Right renal pelvis (tissue), 4 donors: Measurements from ENCODE around the gene ZNF318. TPM values are rescaled to one million over a fixed set of nuclear protein-coding genes. Genes with fewer than 3 reads are reported as not detected.

Experiments
- DNase-seq, 4 donors: peaks; one replicate each; pipeline ENCODE4 v3.0.0-alpha.2; 2013; ENCODE audit warnings: low read depth in 4 of 4, low spot score in 3 of 4, missing footprints in 1 of 4
- polyA plus RNA-seq, 4 donors: library from polyadenylated mRNA; unstranded; fragments of 120-200 nt; gene quantifications; one replicate each; pipeline ENCODE4 v1.2.1, GENCODE V29; 2013; ENCODE audit not compliant: insufficient read length in 4 of 4

ZNF318 gene
- polyA plus RNA-seq, 4 donors = 22.1 to 29.4 (median 28.1) TPM

DNA sequence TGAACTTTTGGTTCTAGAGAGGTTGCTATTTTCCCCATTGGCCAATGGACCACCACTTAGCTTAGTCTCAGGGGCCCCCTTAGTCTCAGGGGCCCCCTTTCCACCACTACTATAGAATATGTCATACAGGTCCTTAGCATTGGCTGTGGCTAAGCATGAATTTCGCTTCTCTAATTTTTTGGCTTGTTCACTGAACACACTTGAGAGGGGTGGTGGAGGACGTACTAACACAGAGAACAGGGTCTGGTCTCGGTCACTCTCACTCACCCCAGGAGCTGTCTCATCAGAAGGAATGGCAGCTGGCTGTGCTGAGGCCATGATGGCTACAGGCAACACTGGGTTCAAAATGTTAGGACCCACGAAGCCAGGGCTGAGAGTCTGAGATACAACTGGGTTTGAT is 30.3 kb downstream of the ZNF318 start:
- DNase-seq = no peak

DNA sequence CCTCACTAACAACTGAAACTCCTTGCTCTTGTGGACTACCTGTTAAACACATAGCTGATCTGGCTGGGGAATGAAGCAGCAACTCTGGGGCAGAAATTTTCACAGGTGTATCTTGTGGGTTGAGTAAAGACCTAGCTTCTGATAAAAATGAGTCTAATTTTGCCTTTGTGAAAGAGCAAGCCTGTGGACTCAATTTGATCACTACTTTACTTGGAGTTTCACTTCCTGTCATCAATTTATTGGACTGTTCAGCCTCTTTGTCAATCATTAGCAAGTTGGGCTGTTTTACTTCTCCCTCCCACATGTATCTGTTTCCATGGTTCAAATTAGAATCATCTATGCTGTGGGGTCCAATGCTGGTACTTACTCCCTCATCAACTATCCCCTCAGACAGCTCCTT is 31.2 kb downstream of the ZNF318 start:
- DNase-seq = no peak

DNA sequence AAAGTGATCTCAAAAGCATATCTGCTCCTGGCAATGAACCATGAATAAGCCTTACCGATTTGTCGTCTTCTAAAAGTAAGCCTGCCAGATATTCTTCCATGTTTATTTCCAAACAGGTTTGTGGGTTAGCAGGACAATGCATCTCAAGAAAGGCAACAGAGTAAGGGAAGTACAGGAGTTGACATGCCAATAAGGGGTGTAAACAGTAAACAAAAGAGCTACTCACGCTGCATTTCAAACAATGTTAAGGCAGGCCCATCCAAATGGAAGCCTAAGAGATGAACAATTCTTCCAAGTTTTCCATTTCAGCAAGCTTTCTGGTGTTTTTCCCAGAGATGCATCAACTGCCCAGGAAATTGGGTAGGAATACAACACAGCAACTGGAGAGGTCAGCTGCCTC is 33.1 kb downstream of the ZNF318 start:
- no peak for DNase-seq

DNA sequence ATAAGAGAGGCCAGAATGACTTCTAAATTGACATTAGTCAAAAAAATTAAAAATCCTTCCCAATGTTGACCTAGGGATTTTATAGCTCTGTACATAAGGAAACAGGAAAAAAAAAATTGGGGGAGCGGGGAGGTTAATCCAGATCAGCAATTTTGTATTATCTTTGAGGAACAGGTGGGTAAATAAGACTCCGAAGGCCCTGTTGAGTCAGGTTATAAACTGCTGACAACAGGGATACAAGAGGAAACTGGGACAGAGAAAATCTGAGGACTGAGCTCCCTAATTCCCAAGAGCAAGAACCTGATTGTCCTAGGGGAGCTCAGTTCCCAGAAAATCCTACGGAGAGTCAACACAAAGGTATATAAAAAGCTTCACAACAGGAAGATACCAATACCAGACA is 34.0 kb downstream of the ZNF318 start:
- no peak for DNase-seq

DNA sequence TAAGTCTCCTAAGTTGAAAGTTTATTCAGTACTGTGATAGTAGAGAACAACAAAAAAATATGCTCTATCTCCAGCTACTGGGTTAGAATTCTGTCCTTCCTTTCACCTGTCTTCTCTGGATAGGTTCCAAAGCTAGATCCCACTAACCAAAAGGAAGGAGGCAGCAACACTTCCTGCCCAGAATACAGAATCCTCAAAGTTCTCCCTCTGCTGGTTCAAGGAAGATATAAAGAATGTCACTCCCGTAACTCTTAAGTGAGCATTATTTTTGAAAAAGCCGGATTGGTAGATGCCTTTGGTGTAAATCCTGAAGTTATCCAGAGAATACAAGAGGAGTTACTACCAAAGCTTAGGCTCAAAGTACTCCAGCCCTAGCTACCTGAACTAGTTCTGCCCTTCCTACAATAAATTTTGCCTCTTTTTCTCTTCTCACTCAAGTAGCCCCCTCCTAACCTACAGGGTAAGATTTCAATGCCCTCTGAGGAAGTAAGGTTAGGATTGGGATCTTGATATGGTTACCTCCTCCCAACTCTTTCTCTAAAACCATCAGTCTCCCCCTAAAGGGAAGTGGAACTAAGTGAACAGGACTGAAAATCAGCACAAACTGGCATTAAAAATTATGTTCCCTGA is 34.9 kb downstream of the ZNF318 start:
- peak; percentile 26 to 49 (median 40) for DNase-seq

DNA sequence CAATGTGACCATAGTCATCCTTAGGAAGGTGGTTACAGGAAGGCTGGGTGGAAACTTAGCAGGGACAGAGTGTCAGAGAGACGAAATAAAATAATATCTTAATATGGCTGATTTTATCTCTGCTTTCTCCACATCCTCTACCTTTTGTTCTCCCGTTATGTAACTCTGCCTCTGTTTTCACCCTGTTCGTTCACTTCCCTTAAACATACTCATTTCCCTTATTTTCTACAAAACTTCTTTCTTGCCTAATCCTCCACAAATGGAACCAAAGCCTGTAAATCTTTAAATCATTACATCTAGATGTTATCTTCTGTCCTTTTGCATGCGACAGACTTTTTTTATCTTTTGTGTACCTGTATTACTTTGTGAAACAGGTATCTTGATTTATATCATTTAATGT is 37.6 kb downstream of the ZNF318 start:
- no peak for DNase-seq

DNA sequence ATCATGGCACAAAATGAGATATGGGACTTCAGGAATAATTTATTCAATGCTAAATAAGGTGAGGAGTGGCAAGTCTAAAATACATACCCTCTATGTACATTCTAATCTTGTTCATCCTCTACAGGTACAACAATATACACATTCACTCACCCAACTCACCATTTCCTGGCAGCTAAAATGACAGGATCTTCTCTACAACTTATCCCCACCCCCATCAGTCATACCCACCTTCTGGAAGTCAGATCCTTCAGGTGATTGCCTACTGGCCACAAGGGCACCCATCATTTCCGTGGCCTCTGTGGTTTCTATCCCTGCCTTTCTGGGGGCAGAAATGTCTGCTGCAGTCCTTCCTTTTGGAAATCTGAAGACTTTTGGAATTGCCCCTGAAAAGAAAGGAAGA is 38.0 kb downstream of the ZNF318 start:
- no peak for DNase-seq

DNA sequence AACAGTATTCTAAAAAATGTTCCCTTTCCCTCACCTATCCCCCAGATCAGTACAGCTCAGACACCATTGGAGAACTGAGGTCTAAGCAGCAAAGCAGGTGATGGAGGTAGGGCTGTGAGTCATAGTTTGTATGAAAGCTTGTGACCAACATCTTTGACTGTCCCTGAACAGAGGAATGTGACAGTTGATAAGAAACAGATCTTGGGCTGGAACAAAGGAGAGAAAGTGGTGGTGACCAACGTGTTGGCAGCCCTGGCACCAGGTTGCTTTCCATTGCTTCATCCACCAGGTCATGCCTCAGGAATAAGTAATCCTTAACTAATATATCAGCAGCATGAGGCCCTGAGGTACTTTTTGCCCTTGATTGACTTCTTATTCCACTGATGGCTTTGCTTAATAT is 40.9 kb downstream of the ZNF318 start:
- DNase-seq = no peak

DNA sequence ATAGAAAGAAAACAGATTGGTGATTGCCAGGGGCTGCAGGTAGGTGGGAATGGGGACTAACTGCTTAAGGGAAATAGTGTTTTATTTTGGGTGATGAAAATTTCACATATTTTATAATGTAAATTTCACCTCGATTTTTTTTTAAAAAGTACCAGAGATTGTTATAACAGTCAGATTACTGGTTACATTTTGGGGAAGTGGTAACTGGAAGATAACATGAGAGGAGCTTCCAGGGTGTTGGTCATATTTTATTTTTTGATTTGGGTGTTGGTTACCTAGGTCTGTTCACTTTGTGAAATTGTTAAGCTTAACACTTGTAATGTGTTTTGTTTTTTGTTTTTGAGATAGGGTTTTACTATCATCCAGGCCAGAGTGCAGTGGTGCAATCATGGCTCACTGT is 43.6 kb downstream of the ZNF318 start:
- no peak for DNase-seq

DNA sequence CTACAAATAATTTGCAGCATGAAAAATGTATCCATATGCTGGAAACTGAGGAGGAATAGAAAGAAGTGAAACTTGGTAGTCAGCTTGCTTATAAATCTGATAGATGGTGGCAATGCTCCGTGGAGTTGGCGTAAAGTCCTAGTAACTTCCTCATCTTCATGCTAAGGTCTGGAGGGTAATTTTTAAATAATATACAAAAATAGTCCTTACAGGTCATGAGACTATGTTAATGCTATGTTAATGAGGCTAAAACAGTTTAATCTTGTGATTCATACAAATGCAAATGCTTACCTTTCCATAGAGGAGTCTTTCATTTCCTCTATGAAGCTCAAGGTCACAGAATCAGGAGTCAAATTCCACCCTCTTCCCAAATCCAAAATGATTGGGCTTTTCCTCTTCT is 51.4 kb downstream of the ZNF318 start:
- no peak for DNase-seq

DNA sequence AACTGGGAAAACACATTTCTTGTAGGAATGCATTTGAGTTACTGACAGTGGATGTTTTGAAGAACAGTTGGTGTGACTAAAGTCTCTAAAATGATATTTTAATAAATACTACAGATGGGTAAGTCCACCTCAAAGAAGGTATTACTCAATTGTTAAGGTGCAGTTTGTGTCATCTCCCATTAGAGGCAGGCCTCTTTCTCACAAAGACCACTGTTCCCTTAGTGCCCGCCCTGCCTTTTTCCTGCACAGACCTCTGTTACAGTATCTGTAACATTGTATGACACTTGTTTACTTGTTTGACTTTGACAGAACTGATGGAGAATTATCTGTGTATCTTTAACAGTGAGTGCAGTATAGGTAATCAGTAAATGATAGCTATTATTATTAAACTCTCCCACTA is 55.6 kb downstream of the ZNF318 start:
- DNase-seq = no peak

DNA sequence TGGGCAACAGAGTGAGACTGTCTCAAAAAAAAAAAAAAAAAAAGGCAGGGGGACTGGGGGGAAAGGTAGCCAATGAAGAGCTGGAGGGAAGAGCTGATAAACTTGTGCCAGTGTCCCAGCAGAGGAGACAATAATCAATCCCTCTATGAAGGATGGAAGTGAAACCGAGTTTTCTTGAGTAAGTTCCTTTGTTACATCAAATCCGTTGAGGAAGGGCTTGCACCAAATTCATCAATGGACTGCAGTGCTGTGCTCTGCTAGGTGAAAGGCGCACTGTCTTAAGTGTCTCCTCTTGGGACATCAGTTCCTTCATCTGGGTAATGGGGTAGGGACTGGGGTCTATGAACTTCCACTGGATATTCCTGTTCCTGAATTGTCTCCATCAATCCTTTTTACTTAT is 57.8 kb downstream of the ZNF318 start:
- DNase-seq = no peak

DNA sequence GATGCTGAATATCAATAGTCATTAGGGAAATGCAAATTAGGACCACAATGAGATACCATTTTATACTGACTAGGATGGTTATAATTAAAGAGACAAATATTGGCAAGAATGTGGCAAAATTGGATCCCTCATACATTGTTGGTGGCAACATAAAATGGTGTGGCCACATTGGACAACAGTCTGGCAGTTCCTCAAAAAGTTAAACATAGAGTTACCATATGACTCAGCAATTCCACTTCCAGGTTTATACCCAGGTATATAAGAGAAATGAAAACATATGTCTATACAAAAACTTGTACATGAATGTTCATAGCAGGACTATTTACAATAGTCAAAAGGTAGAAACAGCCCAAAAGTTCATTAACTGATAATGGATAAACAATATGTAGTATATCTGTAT is 58.8 kb downstream of the ZNF318 start:
- DNase-seq = no peak

DNA sequence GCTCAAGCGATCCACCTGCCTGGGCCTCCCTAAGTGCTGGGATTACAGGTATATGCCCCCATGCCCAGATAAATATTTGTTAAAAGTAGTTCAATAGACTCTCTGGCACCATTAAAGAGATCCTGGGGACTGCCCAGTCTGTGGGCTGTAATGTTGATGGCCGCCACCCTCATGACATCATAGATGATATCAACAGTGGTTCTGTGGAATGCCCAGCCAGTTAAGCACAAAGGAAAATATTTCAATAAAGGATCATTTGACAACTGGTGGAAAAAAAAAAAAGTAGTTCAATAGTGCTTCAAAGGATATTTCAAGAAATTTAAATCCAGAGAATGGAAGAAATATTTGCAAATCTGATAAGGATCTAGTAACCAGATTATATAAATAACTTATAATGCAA is 59.3 kb downstream of the ZNF318 start:
- no peak for DNase-seq

DNA sequence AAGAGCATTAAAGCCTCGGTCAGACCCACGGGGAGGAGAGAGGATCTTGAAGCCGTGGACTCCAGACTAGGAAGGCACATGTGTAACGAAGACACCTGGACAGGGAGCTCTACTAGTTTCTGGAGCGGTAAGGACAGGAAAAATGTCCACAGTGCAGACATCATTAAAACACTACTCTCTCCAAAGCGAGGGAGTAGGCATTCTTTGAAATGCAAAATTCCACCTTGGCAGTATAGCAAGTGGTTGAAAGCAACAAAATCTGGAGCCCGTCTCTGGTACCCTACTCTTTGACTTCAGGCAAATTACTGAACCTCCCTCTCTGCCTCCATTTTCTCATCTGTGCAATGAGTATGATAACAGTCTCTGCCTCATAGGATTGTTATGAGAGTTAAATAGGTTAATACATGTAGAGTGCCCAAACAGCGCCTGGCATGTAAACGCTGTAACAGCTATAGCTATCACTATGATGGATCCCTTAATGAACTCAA is 60.4 kb downstream of the ZNF318 start:
- DNase-seq = no peak

DNA sequence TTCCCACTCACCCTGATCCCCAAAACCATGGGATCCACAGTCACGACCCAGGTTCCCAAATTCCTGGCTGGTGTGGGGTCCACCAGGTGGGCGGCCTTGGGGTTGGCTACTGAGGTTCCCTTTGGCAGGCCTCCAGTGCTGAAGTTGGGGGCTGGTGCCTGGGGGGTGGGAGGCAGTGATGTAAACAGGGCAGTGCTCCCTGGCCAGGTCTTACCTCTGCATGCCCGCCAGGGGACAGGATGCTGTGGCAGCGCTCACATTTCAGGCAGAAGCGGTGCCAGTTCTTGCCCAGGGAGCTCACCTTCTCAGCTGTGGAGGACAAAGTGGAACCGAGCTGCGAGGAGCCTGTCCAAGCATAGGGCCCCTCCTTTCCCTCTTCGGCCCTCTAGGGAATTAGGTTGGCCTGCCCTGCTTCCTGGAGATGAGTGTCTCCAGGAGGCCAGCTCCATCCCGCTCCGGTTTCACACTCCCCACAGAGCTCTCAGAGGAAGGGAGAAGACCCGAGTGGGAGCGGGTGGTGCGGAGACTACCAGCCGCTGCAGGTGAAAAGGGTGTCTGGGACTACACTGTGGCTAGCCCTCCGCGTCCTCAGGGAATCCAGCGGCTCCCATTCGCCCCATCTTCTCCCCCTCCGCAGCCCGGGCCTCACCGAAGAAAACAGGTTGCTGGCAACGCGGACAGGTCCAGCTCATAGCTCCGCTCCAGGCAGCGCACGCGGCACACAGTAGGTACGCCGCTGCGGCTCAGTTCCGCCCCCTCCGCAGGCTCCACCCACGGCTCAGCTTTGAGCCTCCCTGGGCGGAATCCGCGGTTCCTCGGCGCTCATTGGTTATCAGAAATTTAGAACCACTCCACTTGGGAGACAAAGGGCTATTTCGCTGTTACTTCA is 61.1 kb downstream of the ZNF318 start, which contains the start of gene CRIP3:
TSS of gene CRIP3 (minus strand) at position 726 of the 889 bp plus-strand sequence. CDS start at position 692, 34 bp downstream.
- no peak for DNase-seq

DNA sequence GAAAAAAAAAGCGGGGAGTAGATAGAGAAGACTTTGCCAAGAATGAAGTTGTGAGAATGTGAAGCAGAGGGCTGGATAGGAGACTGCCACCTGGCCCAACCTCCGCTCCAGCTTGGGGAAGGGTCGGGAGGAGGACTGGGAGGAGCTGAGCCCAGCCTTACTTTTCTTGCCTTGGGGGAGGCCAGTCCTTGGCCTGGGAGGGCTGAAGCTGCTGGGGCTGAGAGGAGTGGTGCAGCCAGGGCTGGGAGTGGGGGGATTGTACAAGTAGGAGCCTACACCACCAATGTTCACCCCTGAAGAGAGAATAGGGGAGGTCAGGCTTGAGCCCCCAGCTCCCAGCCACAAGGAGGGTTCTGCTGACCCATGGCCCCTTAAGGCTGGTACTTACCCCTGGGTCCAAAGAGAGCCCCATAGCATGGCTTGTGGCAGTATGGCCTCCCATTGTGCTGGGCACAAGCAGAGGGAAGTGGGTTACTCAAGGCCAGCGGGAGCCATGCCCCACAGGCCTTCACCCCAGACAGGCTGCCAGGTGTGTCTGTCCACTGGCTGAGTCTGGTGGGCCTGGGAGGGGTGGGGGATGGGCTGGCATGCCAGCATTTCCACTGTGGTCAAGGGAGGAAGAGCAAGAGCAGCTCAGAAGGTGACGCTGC is 61.9 kb downstream of the ZNF318 start:
- no peak for DNase-seq

DNA sequence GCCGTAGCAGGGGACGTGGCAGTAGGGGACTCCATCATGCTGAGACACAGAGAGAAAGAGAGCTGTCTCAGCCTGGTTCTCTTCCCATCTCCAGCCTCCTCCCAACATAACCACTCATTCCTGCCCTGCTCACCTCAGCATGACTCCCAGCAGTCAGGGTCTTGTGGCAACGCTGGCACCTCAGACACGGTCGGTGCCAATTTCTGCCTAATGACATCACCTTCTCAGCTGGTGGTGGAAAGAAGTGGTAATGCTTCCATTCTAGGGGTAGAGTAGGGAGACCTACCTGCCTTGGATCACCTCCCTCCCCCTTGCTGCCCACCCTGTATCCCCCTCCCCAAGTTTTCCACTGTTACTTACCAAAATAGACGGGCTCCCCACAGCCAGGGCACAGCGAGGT is 63.4 kb downstream of the ZNF318 start:
- DNase-seq = no peak

DNA sequence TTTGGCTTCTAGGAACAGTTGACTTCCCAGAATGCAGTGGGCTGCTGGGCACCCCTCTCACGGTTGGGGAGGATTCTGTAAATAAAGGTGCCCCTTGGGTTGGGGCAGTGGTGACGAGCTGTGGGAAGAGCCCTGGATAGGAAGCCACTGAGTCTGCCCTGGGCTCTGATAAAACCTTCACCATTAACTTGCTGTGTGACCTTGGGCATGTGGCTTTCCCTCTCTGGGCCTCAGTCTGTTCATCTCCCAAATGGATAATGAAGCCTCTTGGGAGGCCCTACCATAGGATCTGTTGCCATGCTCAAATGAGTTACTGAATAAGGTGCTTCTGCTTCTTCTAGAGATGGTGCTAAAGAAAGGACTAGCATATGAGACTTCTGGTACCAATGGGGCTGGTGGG is 64.6 kb downstream of the ZNF318 start:
- no peak for DNase-seq

DNA sequence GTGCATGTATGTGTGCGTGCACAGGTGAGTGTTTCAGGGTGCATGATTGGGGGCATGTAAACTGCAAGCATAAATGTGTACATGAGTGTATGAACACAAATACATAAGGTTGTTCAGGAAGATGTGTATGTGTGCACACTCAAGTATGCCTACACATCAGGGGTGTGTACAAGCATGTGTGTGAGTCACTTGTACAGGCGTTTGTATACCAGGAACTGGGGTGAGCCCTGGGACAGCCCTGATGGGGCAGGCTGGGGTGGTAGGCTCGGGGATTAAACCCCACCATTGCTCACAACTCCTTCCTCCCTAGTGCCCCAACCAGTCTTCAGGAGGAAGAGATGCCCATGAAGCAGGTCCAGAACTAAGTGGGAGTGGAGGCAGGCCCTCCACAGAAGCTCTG is 65.1 kb downstream of the ZNF318 start:
- DNase-seq = no peak

DNA sequence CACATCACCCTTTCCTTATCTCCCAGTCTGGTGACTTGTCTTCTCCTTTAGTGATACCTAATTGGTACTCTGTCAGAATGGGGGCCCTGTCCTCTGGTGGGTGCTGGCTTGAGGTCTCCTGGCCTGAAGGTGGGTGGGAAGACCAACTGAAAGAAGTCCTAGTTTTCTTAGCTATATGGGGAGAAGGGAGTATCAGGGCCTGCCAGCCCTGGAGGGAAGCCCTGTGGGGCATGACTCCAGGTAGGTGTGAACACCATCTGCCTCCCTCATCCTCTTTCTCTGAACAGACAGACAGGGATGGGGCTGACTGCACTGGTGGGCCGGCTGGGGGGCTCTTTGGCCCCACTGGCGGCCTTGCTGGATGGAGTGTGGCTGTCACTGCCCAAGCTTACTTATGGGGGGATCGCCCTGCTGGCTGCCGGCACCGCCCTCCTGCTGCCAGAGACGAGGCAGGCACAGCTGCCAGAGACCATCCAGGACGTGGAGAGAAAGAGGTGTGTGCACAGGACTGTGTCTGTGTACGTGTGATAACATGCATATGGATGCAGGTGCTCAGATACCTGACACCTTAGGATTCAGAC is 65.6 kb downstream of the ZNF318 start:
- DNase-seq = no peak
